DMS53 treated with DMSO at 0.1 percent for 48 hours (cell line): ENCODE measurements around the gene LRRC75A.
"Not testable (repeated sequence)": the region's sequence is repeated elsewhere in the genome, so short reads cannot be mapped to it uniquely, and the experiment has no call there.

Source experiments
- DNase-seq: peaks from one replicate; lab custom pipeline; 2025; ENCODE audit not compliant: unreplicated experiment; lab: John Stamatoyannopoulos, UW

LRRC75A gene

GRCh38 chr17:16491703-16492612, at the start of gene LRRC75A:
TSS of gene LRRC75A (minus strand) at chr17:16492193. CDS start at chr17:16491990, 203 bp downstream.
- DNase-seq: peak; percentile 28

GRCh38 chr17:16537130-16537458, 45.1 kb upstream of the LRRC75A start:
- no peak for DNase-seq

GRCh38 chr17:16534236-16534635, 42.2 kb upstream of the LRRC75A start:
- no peak for DNase-seq

GRCh38 chr17:16529906-16530305, 37.9 kb upstream of the LRRC75A start:
- no peak for DNase-seq

GRCh38 chr17:16527298-16527697, 35.3 kb upstream of the LRRC75A start:
- no peak for DNase-seq

GRCh38 chr17:16525556-16525955, 33.6 kb upstream of the LRRC75A start:
- not testable (repeated sequence) for DNase-seq

- DNase-seq: peak; percentile 83
Measured at GRCh38 chr17:16521070-16521727, 29.2 kb upstream of the LRRC75A start.

- DNase-seq: no peak
Measured at GRCh38 chr17:16519021-16519420, 27.0 kb upstream of the LRRC75A start.

GRCh38 chr17:16517477-16517876, 25.5 kb upstream of the LRRC75A start:
- no peak for DNase-seq

- peak; percentile 6 for DNase-seq
Measured at GRCh38 chr17:16516594-16517051, 24.6 kb upstream of the LRRC75A start.

- DNase-seq: no peak
Measured at GRCh38 chr17:16515933-16516332, 23.9 kb upstream of the LRRC75A start.

- DNase-seq: no peak
Measured at GRCh38 chr17:16513873-16514272, 21.9 kb upstream of the LRRC75A start.

GRCh38 chr17:16512011-16512410, 20.0 kb upstream of the LRRC75A start:
- DNase-seq: no peak

GRCh38 chr17:16511593-16511992, 19.6 kb upstream of the LRRC75A start:
- DNase-seq: no peak

GRCh38 chr17:16507918-16508533, 16.0 kb upstream of the LRRC75A start:
- DNase-seq: no peak

GRCh38 chr17:16506188-16506587, 14.2 kb upstream of the LRRC75A start:
- no peak for DNase-seq

GRCh38 chr17:16504984-16505383, 13.0 kb upstream of the LRRC75A start:
- DNase-seq: no peak

- DNase-seq: no peak
Measured at GRCh38 chr17:16496820-16497489, 5.0 kb upstream of the LRRC75A start.

- DNase-seq: no peak
Measured at GRCh38 chr17:16495980-16496819, 4.2 kb upstream of the LRRC75A start.

- no peak for DNase-seq
Measured at GRCh38 chr17:16495561-16495960, 3.6 kb upstream of the LRRC75A start.
